Stimulated activated CD8-positive, alpha-beta memory T cell treated with anti-CD3 and anti-CD28 coated beads, Interleukin-15, amount 100 ng/mL, for 4 hours (primary cell): ENCODE results near the gene BDH1.
"Not testable (repeated sequence)": the region's sequence is repeated elsewhere in the genome, so short reads cannot be mapped to it uniquely, and the experiment has no call there.

ENCODE experiments used
- DNase-seq, 2 donors: peaks; one replicate each; pipeline ENCODE4 v3.0.0-alpha.2; 2020; ENCODE audit warnings: low read depth in 2 of 2

BDH1 gene

GRCh38 chr3:197520311-197521276 is 35.2 kb downstream of the BDH1 start:
- DNase-seq, result no peak

DNA sequence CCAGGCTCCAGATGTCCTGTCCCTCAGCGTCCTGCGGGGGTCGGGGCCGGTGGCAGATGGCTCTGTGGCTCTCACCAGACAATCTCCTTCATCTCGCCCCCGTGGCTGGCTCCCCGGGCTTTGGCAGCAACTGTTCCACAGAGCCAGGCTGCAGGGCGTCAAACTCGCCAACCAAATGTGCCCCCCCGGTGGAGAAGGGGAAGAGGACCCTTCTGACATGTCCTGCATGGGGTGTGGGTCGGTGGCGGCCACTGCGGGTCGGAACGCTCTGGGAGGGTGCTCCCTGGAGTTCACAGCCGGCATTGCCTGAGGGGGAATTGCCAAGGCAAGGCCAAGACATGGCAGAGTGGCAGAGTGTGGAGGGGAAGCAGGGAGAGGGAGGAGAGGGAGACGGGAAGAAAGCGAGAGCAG is 36.0 kb downstream of the BDH1 start:
- DNase-seq, result no peak

DNA sequence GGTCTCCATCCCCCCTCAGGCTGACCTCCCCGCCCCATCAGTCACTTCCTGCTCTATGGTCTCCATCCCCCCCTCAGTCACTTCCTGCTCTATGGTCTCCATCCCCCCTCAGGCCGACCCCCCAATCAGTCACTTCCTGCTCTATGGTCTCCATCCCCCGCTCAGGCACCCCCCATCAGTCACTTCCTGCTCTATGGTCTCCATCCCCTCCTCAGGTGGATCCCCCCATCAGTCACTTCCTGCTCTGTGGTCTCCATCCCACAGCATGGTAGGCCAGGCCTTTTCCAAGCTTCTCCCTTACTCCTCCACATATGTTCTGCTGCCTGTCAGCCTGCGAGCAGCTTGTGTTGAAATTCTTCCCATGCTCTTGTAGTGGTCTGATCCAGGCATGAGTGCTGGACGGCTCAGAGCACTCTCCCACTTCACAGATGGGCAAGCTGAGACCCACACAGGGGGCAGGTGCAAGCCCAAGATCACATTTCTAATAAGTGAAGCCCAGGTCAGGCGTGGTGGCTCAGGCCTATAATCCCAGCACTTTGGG is 36.8 kb downstream of the BDH1 start:
- DNase-seq, result no peak

DNA sequence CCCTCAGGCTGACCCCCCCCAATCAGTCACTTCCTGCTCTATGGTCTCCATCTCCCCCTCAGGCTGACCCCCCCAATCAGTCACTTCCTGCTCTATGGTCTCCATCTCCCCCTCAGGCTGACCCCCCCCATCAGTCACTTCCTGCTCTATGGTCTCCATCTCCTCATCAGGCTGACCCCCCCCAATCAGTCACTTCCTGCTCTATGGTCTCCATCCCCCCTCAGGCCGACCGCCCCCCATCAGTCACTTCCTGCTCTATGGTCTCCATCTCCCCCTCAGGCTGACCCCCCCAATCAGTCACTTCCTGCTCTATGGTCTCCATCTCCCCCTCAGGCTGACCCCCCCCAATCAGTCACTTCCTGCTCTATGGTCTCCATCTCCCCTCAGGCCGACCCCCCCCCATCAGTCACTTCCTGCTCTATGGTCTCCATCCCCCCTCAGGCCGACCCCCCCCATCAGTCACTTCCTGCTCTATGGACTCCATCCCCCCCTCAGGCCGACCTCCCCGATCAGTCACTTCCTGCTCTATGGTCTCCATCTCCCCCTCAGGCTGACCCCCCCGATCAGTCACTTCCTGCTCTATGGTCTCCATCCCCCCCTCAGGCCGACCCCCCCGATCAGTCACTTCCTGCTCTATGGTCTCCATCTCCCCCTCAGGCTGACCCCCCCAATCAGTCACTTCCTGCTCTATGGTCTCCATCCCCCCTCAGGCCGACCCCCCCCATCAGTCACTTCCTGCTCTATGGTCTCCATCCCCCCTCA is 37.7 kb downstream of the BDH1 start:
- not testable (repeated sequence) for DNase-seq

- not testable (repeated sequence) for DNase-seq
These were observed 38.7 kb downstream of the BDH1 start for GRCh38 chr3:197516890-197517606.

GRCh38 chr3:197516517-197516889 is 39.3 kb downstream of the BDH1 start:
- peak in 1 of 2 donors; percentile 29 for DNase-seq

GRCh38 chr3:197514786-197515355 is 40.9 kb downstream of the BDH1 start:
- no peak for DNase-seq

DNA sequence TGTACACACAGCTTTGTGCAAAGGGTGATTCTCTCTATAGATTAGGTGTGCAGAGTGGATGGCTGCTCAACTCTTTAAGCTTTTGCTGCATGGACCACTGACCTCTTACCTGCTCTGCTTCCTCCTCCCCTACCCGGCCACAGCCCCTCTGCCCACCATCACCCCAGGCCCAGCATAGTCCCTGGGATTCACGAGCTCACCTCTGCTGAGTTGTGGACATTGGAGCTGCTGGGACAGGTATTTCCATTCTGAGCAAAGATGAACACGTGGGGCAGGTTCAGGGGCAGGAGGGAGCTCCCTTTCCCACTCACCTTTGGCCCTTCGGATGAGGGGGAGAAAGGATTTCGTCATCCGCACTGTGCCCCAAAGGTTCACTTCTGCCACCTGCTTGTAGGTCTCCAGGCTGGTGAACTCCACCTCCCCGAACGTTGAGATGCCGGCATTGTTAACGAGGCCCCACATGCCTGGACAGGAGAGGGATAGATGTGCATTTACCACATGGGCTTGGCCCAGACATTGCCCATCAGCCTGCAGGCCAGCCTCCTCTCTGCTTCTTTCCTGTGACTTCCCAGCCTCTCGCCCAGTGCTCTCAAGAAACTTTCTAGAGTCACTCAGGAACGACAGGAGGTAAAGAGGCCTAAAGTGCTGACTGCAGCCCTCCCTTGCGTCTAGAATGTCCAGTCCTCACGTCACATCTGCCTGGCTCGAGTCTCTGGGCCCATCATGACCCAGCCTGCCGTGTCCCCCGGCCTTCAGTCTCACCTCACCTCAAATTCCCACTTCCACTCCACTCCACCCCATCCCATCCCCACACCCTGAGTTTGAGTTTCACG is 41.6 kb downstream of the BDH1 start:
- no peak for DNase-seq

GRCh38 chr3:197512691-197513571 is 42.8 kb downstream of the BDH1 start:
- DNase-seq, result no peak

GRCh38 chr3:197511853-197512635 is 43.7 kb downstream of the BDH1 start:
- no peak for DNase-seq

DNA sequence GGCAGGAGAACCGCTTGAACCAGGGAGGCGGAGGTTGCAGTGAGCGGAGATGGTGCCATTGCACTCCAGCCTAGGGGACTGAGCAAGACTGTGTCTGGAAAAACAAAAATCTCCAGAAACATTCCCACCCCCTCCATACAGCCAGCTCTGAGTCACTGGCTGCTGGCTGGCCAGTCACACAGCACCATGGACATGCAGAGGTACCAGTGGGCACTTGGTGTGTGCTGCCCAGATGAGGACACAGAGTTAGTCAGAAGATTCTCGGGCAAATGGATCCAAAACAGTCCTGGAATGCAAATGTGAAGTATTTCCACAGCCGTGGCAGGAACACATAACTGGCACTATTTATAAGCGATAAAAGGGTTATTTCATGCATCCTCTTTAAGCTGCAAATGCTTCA is 44.6 kb downstream of the BDH1 start:
- DNase-seq, result no peak

DNA sequence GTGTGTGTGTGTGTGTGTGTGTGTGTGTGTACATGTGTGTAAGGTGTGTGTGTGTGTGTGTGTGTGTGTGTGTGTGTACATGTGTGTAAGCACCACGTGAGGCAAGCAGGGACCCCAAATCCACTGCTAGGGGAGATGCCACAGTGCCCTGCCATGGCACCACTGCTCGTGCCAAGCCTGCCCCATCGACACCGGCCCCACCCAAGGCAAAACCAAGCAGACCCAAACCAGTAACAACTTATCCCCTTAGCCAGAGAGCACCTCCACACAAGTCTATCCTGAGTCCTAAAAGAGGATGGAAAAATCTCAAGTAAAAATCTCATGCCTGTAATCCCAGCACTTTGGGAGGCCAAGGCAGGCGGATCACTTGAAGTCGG is 45.1 kb downstream of the BDH1 start:
- DNase-seq, result no peak

DNA sequence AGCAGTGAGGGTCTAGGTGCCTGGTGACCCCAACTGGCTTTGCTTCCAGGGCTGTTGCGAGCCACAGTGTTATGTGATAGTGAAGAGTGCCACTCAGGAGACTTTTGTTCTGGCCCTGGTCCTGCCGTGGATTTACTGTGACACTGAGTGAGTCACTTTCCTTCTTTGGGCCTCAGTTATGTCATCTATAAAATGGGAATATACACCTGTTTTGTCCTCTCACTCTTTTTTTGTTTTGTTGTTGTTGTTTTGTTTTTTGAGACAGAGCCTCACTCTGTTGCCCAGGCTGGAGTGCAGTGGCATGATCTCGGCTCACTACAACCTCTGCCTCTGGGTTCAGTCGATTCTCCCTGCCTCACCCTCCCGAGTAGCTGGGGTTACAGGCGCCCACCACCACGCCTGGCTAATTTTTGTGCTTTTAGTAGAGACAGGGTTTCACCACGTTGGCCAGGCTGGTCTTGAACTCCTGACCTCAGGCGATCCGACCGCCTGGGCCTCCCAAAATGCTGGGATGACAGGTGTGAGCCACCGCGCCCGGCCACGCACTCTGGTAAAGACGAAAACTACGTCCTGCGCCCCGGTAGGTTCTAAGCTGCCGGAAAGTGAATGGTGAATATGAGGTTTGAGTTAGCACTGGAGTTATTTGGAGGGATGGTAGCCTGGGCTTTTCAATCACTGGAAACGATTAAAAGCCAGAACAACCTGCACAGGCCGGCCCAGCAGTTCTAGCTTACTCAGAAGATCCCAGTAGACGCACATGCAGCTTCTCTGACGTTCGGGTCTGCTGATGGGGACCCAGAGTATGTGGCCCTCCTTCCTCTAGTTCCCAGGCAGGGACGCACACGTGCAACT is 46.6 kb downstream of the BDH1 start:
- DNase-seq, result no peak

DNA sequence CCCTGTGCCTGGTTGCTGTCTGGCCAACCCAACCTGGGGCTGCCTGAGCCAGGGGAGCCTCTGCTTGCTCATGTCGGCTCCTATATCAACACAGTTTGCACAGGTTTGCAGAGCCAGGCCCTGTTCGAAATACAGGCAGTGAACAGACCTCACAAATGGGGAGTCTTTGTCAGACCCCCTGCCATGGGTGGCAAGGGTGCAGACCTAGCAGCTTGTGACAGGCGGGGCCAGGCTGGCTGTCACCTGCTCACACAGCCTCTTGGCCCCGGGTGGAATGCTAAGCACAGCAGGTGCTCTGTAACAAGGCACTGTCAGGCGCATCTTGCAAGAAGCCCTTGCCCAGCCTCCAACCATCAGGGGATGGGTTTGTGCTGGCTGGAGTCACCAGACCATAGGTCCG is 47.3 kb downstream of the BDH1 start:
- DNase-seq, result no peak

DNA sequence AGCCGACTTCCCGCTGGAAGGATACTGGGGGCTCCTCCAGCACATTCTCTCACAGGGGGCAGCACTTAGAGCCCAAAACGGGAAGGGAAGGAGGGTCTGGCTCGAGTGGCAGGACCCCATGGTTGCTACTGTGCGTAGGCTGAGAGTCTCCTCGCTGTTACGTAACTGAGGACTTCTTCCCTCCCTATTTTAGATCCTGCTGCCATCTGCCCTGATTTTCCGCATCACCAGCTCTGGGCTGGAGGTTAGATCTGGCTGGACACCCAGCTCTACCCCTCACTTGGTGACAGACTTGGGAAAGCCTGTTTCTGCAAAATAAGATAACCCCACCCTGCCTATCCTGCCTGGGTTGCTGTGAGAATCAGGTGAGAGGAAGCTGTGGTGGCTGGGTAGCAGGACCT is 47.7 kb downstream of the BDH1 start:
- no peak for DNase-seq

- DNase-seq, result no peak
These were observed 48.2 kb downstream of the BDH1 start for GRCh38 chr3:197507541-197507940.

GRCh38 chr3:197507081-197507480 is 48.7 kb downstream of the BDH1 start:
- DNase-seq, result no peak
